ENCODE measurements around the gene PSMD10. TPM values are rescaled to one million over a fixed set of nuclear protein-coding genes. Genes with fewer than 3 reads are reported as not detected.

PSMD10 gene
- polyA plus RNA-seq, 1 donor (not counting 4 experiments of a cell fraction or from before 2014, with no cell fraction given) = 89.3 TPM

GRCh38 chrX:108121291-108121690, 29.9 kb upstream of the PSMD10 start:
- Histone ChIP-seq H3K9ac (ENCODE audit: control insufficient read depth, extremely low read depth, insufficient read depth, low read length) (no peak overlapping the region), H2AFZ (ENCODE audit: control insufficient read depth, low read length) (no peak overlapping the region), H3K9me1 (ENCODE audit: control insufficient read depth, extremely low read depth, insufficient read depth, low read length) (no peaks in the 10 kb centered on the region), H3K27me3 (ENCODE audit: control insufficient read depth, extremely low read depth, insufficient read depth, low read length) (no peaks in the 10 kb centered on the region), H3K36me3 (ENCODE audit: control insufficient read depth in 2 of 2, extremely low read depth in 1 of 2, insufficient read depth in 2 of 2, low read length in 2 of 2) (no peaks in the 10 kb centered on the region), H4K20me1 (ENCODE audit: control insufficient read depth, extremely low read depth, insufficient read depth, low read length) (no peaks in the 10 kb centered on the region), H3K4me3 (ENCODE audit: control insufficient read depth in 2 of 3, extremely low read depth in 1 of 3, insufficient read depth in 2 of 3, low read depth in 1 of 3, low read length in 3 of 3) (no peak overlapping the region), H3K4me2 (ENCODE audit: control insufficient read depth, extremely low read depth, insufficient read depth, low read depth, low read length) (no peak overlapping the region), H3K4me1 (ENCODE audit: control insufficient read depth, extremely low read depth, insufficient read depth, low read length) (peaks cover 23% of the 10 kb centered on the region), H3K9me3 (ENCODE audit: control insufficient read depth, low read depth, low read length) (no peaks in the 10 kb centered on the region), H3K27ac (ENCODE audit: control insufficient read depth, insufficient read depth, low read length) (no peak overlapping the region), H3K79me2 (ENCODE audit: control insufficient read depth, insufficient read depth, low read length) (no peaks in the 10 kb centered on the region)
- dilution Hi-C loops (cut with MboI; ENCODE audit: extremely low pct_ligation_motif_present, low sequenced_read_pairs) = no loop called here
- DNase-seq (ENCODE audit: low read depth, low spot score) (no peak), FAIRE-seq (no peak)
- TF ChIP-seq CTCF (optimal IDR thresholded peaks at IDR 0.05 in 1 of 3, IDR thresholded peaks at IDR 0.05 in 1 of 3, conservative IDR thresholded peaks at IDR 0.05 in 1 of 3; ENCODE audit: extremely low read depth in 1 of 3, insufficient read depth in 2 of 3, low read length in 3 of 3) (no peak), EZH2 (IDR thresholded peaks at IDR 0.05; ENCODE audit: low read length) (no peak)

GRCh38 chrX:108117988-108118387, 26.6 kb upstream of the PSMD10 start:
- DNase-seq (ENCODE audit: low read depth, low spot score) (no peak), FAIRE-seq (no peak)
- no peaks in the 10 kb centered on the region for H4K20me1 ChIP-seq (ENCODE audit: control insufficient read depth, extremely low read depth, insufficient read depth, low read length)
- no peak overlapping the region for H3K4me2 ChIP-seq (ENCODE audit: control insufficient read depth, extremely low read depth, insufficient read depth, low read depth, low read length)
- H3K9me3 ChIP-seq (ENCODE audit: control insufficient read depth, low read depth, low read length) = no peaks in the 10 kb centered on the region
- H3K36me3 ChIP-seq (ENCODE audit: control insufficient read depth in 2 of 2, extremely low read depth in 1 of 2, insufficient read depth in 2 of 2, low read length in 2 of 2) = no peaks in the 10 kb centered on the region
- no peak overlapping the region for H3K4me3 ChIP-seq (ENCODE audit: control insufficient read depth in 2 of 3, extremely low read depth in 1 of 3, insufficient read depth in 2 of 3, low read depth in 1 of 3, low read length in 3 of 3)
- H3K27ac ChIP-seq (ENCODE audit: control insufficient read depth, insufficient read depth, low read length) = no peak overlapping the region
- no peak overlapping the region for H3K9ac ChIP-seq (ENCODE audit: control insufficient read depth, extremely low read depth, insufficient read depth, low read length)
- H3K79me2 ChIP-seq (ENCODE audit: control insufficient read depth, insufficient read depth, low read length) = no peaks in the 10 kb centered on the region
- no peaks in the 10 kb centered on the region for H3K27me3 ChIP-seq (ENCODE audit: control insufficient read depth, extremely low read depth, insufficient read depth, low read length)
- TF ChIP-seq EZH2 (IDR thresholded peaks at IDR 0.05; ENCODE audit: low read length) (no peak), CTCF (optimal IDR thresholded peaks at IDR 0.05 in 1 of 3, IDR thresholded peaks at IDR 0.05 in 1 of 3, conservative IDR thresholded peaks at IDR 0.05 in 1 of 3; ENCODE audit: extremely low read depth in 1 of 3, insufficient read depth in 2 of 3, low read length in 3 of 3) (no peak)
- H2AFZ ChIP-seq (ENCODE audit: control insufficient read depth, low read length) = no peak overlapping the region
- dilution Hi-C loops (cut with MboI; ENCODE audit: extremely low pct_ligation_motif_present, low sequenced_read_pairs) = no loop called here
- no peaks in the 10 kb centered on the region for H3K9me1 ChIP-seq (ENCODE audit: control insufficient read depth, extremely low read depth, insufficient read depth, low read length)
- H3K4me1 ChIP-seq (ENCODE audit: control insufficient read depth, extremely low read depth, insufficient read depth, low read length) = peaks cover 14% of the 10 kb centered on the region

Data from keratinocyte (primary cell).